IPS-20b (cell line): ENCODE data around the gene GYG2.
A peak's percentile ranks its signal among the peaks of the same experiment; 100 is the strongest.
"Not testable (repeated sequence)": the region's sequence is repeated elsewhere in the genome, so short reads cannot be mapped to it uniquely, and the experiment has no call there.

ENCODE experiments used
- H3K27ac ChIP-seq: one replicate; pipeline ENCODE4 v1.5.1; 2013; ENCODE audit warnings: low read length
- H3K27me3 ChIP-seq: 2 replicates; pipeline ENCODE4 v1.6.1; 2013; ENCODE audit warnings: mild to moderate bottlenecking, low read length, inconsistent platforms; ENCODE audit not compliant: insufficient read depth
- H3K36me3 ChIP-seq: 2 replicates; pipeline ENCODE4 v1.6.1; 2013; ENCODE audit warnings: low read depth, mild to moderate bottlenecking, inconsistent platforms, low read length, moderate library complexity; ENCODE audit not compliant: insufficient read depth
- H3K4me1 ChIP-seq: 2 replicates; pipeline ENCODE4 v1.6.1; 2013; ENCODE audit warnings: mild to moderate bottlenecking, control low read depth, inconsistent platforms, low read length, moderate library complexity; ENCODE audit not compliant: insufficient read depth
- H3K4me3 ChIP-seq: 2 replicates; pipeline ENCODE4 v1.5.1; 2013; ENCODE audit warnings: mild to moderate bottlenecking, low read length, inconsistent platforms
- H3K9ac ChIP-seq: 2 replicates; pipeline ENCODE4 v1.6.1; 2013; ENCODE audit warnings: low read depth, mild to moderate bottlenecking, inconsistent platforms, low read length, moderate library complexity
- H3K9me3 ChIP-seq: 2 replicates; pipeline ENCODE4 v1.6.1; 2013; ENCODE audit warnings: mild to moderate bottlenecking, low read depth, low read length, inconsistent platforms; ENCODE audit not compliant: insufficient read depth

Gene GYG2

GRCh38 chrX:2828344-2828958 lies at the start of gene GYG2:
Gene GYG2 (plus strand): TSS chrX:2828930. CDS start chrX:2830189, 1,259 bp downstream.
- Histone ChIP-seq H3K9me3 (no peaks in the 10 kb centered on the region), H3K4me3 (peak within 1 kb of the TSS; percentile 60; the same call in 1 of the 2 replicates), H3K27ac (no peak within 1 kb of the TSS), H3K9ac (peak within 1 kb of the TSS; percentile 39; the same call in 1 of the 2 replicates), H3K27me3 (peaks cover 10% of the 10 kb centered on the region; the same call in 1 of the 2 replicates), H3K36me3 (no peaks in the 10 kb centered on the region), H3K4me1 (no peaks in the 10 kb centered on the region)

GRCh38 chrX:2780472-2781225 lies 48.1 kb upstream of the GYG2 start:
- Histone ChIP-seq H3K4me3 (0 out of 2 replicates have a peak overlapping the region, but pooled peaks have one; percentile 30), H3K9ac (peak overlapping the region; percentile 57; the same call in 1 of the 2 replicates)
- H3K9me3 ChIP-seq, result not testable (repeated sequence)

GRCh38 chrX:2781226-2781571 lies 47.5 kb upstream of the GYG2 start:
- H3K27ac ChIP-seq, result peak overlapping the region; percentile 72
- H3K27me3 ChIP-seq, result no peaks in the 10 kb centered on the region
- H3K4me1 ChIP-seq, result peaks cover 23% of the 10 kb centered on the region
- H3K9ac ChIP-seq, result peak overlapping the region; percentile 57; the same call in 1 of the 2 replicates
- H3K4me3 ChIP-seq, result 0 out of 2 replicates have a peak overlapping the region, but pooled peaks have one; percentile 30
- no peaks in the 10 kb centered on the region for H3K36me3 ChIP-seq
- no peaks in the 10 kb centered on the region for H3K9me3 ChIP-seq

More at GRCh38 chrX:2780472-2781225, 48.1 kb upstream of the GYG2 start:
- H3K4me1 ChIP-seq, result peaks cover 23% of the 10 kb centered on the region
- not testable (repeated sequence) for H3K27me3 ChIP-seq, H3K36me3 ChIP-seq
- H3K27ac ChIP-seq, result peak overlapping the region; percentile 72

- peak overlapping the region; percentile 57; the same call in 1 of the 2 replicates for H3K9ac ChIP-seq
- H3K4me1 ChIP-seq, result peaks cover 23% of the 10 kb centered on the region
- H3K4me3 ChIP-seq, result no peak overlapping the region
- peak overlapping the region; percentile 72 for H3K27ac ChIP-seq
- no peaks in the 10 kb centered on the region for H3K36me3 ChIP-seq
- no peaks in the 10 kb centered on the region for H3K9me3 ChIP-seq
- no peaks in the 10 kb centered on the region for H3K27me3 ChIP-seq
Observed at GRCh38 chrX:2781698-2782097, 47.0 kb upstream of the GYG2 start.

- no peak overlapping the region for H3K27ac ChIP-seq
- H3K36me3 ChIP-seq, result no peaks in the 10 kb centered on the region
- peaks cover 18% of the 10 kb centered on the region for H3K4me1 ChIP-seq
- peak overlapping the region; percentile 20; the same call in 1 of the 2 replicates for H3K9ac ChIP-seq
- no peak overlapping the region for H3K4me3 ChIP-seq
- H3K27me3 ChIP-seq, result no peaks in the 10 kb centered on the region
- H3K9me3 ChIP-seq, result no peaks in the 10 kb centered on the region
Observed at GRCh38 chrX:2782171-2782570, 46.6 kb upstream of the GYG2 start.

- Histone ChIP-seq H3K27me3 (no peaks in the 10 kb centered on the region), H3K27ac (no peak overlapping the region), H3K4me1 (peaks cover 18% of the 10 kb centered on the region), H3K4me3 (no peak overlapping the region), H3K9me3 (no peaks in the 10 kb centered on the region), H3K36me3 (no peaks in the 10 kb centered on the region), H3K9ac (peak overlapping the region; percentile 20; the same call in 1 of the 2 replicates)
Observed at GRCh38 chrX:2782778-2783177, 46.0 kb upstream of the GYG2 start.

GRCh38 chrX:2784026-2784425 lies 44.7 kb upstream of the GYG2 start:
- Histone ChIP-seq H3K4me1 (peaks cover 18% of the 10 kb centered on the region), H3K27me3 (no peaks in the 10 kb centered on the region), H3K9me3 (no peaks in the 10 kb centered on the region), H3K4me3 (no peak overlapping the region), H3K36me3 (no peaks in the 10 kb centered on the region), H3K27ac (no peak overlapping the region), H3K9ac (no peak overlapping the region)

- Histone ChIP-seq H3K27me3 (no peaks in the 10 kb centered on the region), H3K4me1 (peaks cover 18% of the 10 kb centered on the region), H3K9ac (no peak overlapping the region)
Observed at GRCh38 chrX:2785538-2785937, 43.2 kb upstream of the GYG2 start.

GRCh38 chrX:2788980-2789379 lies 39.8 kb upstream of the GYG2 start:
- Histone ChIP-seq H3K4me1 (peaks cover 7% of the 10 kb centered on the region), H3K27ac (no peak overlapping the region), H3K27me3 (no peaks in the 10 kb centered on the region), H3K4me3 (no peak overlapping the region), H3K9ac (no peak overlapping the region), H3K9me3 (no peaks in the 10 kb centered on the region), H3K36me3 (no peaks in the 10 kb centered on the region)

More at GRCh38 chrX:2785538-2785937, 43.2 kb upstream of the GYG2 start:
- Histone ChIP-seq H3K4me3 (no peak overlapping the region), H3K36me3 (no peaks in the 10 kb centered on the region), H3K27ac (no peak overlapping the region), H3K9me3 (no peaks in the 10 kb centered on the region)

- Histone ChIP-seq H3K9me3 (no peaks in the 10 kb centered on the region), H3K4me3 (no peak overlapping the region), H3K27ac (no peak overlapping the region), H3K36me3 (no peaks in the 10 kb centered on the region), H3K9ac (no peak overlapping the region), H3K4me1 (peaks cover 6% of the 10 kb centered on the region), H3K27me3 (no peaks in the 10 kb centered on the region)
Observed at GRCh38 chrX:2789569-2789968, 39.2 kb upstream of the GYG2 start.

- H3K36me3 ChIP-seq, result no peaks in the 10 kb centered on the region
- no peak overlapping the region for H3K4me3 ChIP-seq
- H3K27me3 ChIP-seq, result no peaks in the 10 kb centered on the region
- H3K4me1 ChIP-seq, result peaks cover 3% of the 10 kb centered on the region
- no peak overlapping the region for H3K9ac ChIP-seq
- H3K27ac ChIP-seq, result no peak overlapping the region
- H3K9me3 ChIP-seq, result no peaks in the 10 kb centered on the region
Observed at GRCh38 chrX:2793752-2794151, 35.0 kb upstream of the GYG2 start.

GRCh38 chrX:2794336-2794735 lies 34.4 kb upstream of the GYG2 start:
- Histone ChIP-seq H3K27me3 (no peaks in the 10 kb centered on the region), H3K36me3 (no peaks in the 10 kb centered on the region), H3K4me3 (no peak overlapping the region), H3K9me3 (no peaks in the 10 kb centered on the region), H3K9ac (no peak overlapping the region), H3K4me1 (peaks cover 7% of the 10 kb centered on the region), H3K27ac (no peak overlapping the region)
